AG04449 (cell line): ENCODE results near the gene PRKCE.
A peak's percentile ranks its signal among the peaks of the same experiment; 100 is the strongest.

Experiments
- CTCF ChIA-PET: fragments of 350-600 bp; formaldehyde crosslinking; extraction: SDS; loops from one replicate; lab custom pipeline; 2021; ENCODE audit warnings: antibody characterized with exemption; lab: Yijun Ruan, JAX
- POLR2A ChIA-PET: fragments of 400-600, 350-600 bp; formaldehyde crosslinking; extraction: SDS; loops from one replicate; lab custom pipeline; 2020; ENCODE audit warnings: antibody characterized with exemption, inconsistent platforms; lab: Yijun Ruan, JAX
- DNase-seq: peaks from one replicate; pipeline ENCODE4 v3.0.0-alpha.2; 2010; ENCODE audit warnings: low read depth, low spot score
- H3K4me3 ChIP-seq: 2 replicates; pipeline ENCODE4 v1.5.1; 2011; ENCODE audit warnings: low read depth, mild to moderate bottlenecking, control low read depth, low read length
- TF ChIP-seq, protein P1 (sequence below): IDR thresholded peaks from one replicate; pipeline ENCODE4 v1.5.1; 2011; ENCODE audit warnings: mild to moderate bottlenecking, moderate library complexity, low read length, control low read depth, inconsistent platforms; ENCODE audit not compliant: insufficient read depth; ENCODE audit errors: missing control alignments

The PRKCE gene

DNA sequence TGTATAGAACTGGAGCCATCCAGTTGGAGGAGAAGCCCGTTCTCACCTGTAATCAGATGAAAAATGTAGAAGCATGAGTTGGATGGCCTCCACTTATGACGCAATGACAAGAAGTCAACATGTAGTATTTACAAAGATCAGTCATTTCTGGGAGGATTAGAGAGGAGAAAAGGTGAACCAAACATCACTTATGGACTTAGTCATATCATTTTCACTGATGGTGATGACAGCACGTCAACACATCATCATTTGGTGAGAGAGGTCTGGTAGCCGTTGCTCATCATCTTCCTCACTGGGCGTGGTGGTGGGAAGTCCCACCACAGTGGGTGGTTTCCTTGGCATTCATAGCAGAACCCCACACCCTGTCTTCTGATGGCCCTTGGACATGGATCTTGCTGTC is 381.5 kb downstream of the PRKCE start:
- no peak overlapping the region for H3K4me3 ChIP-seq
- TF ChIP-seq, protein P1, sequence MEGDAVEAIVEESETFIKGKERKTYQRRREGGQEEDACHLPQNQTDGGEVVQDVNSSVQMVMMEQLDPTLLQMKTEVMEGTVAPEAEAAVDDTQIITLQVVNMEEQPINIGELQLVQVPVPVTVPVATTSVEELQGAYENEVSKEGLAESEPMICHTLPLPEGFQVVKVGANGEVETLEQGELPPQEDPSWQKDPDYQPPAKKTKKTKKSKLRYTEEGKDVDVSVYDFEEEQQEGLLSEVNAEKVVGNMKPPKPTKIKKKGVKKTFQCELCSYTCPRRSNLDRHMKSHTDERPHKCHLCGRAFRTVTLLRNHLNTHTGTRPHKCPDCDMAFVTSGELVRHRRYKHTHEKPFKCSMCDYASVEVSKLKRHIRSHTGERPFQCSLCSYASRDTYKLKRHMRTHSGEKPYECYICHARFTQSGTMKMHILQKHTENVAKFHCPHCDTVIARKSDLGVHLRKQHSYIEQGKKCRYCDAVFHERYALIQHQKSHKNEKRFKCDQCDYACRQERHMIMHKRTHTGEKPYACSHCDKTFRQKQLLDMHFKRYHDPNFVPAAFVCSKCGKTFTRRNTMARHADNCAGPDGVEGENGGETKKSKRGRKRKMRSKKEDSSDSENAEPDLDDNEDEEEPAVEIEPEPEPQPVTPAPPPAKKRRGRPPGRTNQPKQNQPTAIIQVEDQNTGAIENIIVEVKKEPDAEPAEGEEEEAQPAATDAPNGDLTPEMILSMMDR, result no peak
- DNase-seq, result no peak
- POLR2A ChIA-PET, result no interaction called here
- CTCF ChIA-PET, result interaction anchor here (1.1 to 1.3 kb wide), 2 partner anchors 11 to 40 kb away, joined by 4 to 5 read pairs; no protein-coding TSS in a partner anchor

DNA sequence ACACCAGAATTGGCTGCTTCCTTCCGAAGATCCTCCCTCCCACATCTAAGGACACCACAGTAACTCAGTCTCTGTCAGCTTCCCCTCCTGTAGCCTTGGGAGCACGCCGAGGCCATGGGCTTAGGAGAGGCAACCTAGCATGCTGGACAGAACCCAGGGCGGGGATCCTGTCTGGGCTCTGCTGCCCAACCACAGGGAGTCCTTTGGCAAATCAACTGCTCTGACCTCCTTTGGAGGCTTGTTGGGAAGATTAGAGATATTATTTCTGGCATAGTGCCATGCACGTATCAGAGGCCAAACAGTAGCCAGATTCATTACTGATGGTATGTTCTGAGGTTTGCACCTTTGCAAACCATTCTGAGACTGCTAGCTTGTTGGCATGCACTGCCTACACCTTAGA is 383.1 kb downstream of the PRKCE start:
- DNase-seq, result no peak
- ChIA-PET POLR2A (no interaction called here), CTCF (no interaction called here)
- H3K4me3 ChIP-seq, result no peak overlapping the region
- TF ChIP-seq, protein P1, result no peak

DNA sequence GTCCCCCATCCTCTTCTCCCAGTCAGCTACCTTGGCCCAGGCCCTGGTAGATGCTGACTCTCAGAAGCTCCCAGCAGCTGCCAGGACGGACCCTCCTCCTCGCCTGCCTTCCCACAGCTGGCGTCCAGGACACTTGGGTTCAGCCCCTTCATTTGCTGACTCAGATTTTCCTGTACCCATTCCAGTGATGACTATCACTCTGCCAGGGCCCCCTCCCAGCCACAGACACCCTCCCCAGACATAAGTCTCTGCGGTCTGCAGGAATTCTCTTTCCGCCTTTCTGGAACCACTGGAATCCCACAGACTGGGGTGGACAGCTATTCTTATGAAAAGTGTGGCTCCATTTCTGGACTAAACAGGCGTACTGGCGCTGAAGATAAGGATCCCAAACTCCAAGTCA is 385.5 kb downstream of the PRKCE start:
- TF ChIP-seq, protein P1, result no peak
- CTCF ChIA-PET, result interaction anchor here (0.9 to 2.1 kb wide), 9 partner anchors 8 to 329 kb away, joined by 3 to 7 read pairs (median 3); no protein-coding TSS in a partner anchor
- DNase-seq, result peak; percentile 89

DNA sequence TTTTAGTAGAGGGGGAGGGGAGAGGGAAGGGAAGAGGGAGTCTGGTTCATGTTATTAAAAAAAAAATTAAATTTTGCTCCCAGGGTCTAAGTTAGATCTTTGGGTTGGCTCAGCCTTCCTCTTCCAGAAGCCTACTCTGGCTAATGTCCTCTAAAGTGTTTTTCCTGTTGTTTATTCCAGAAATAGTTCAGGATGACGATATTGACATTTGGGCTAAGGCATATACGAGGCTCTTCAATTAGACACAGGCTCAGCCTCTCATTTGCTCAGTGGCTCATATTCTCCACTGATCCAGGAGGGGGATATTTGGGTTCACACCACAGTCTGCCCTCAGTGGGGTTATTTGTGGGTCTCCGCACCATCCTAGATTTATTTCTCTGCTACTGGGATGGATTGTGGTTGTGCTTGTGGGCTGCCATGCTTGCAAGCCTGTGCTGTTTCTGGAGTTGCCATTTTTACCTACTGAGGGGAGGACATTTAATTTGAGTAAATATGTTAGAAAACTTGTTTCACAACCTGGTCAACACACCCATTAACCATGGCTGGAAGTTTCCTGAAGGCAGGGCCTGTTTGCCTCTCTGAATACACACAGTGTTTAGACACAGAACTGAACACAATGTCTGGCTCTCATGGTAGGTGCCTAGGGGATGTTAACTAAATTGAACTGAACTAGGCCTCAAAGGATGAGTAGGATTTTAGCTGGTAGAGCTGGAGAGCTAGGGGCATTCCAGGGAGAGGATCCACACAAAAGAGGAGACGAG is 388.2 kb downstream of the PRKCE start:
- ChIA-PET CTCF (interaction anchor here (1.2 to 1.9 kb wide), 4 partner anchors 10 to 23 kb away, joined by 3 to 5 read pairs (median 4); no protein-coding TSS in a partner anchor), POLR2A (no interaction called here)
- H3K4me3 ChIP-seq, result no peak overlapping the region
- no peak for DNase-seq
- TF ChIP-seq, protein P1, result no peak

More for the DNA sequence above, 385.5 kb downstream of the PRKCE start:
- POLR2A ChIA-PET, result interaction anchor here (0.5 to 2.1 kb wide), 8 partner anchors 10 to 911 kb away, joined by 3 to 9 read pairs (median 3); partner anchors contain the start of gene EPAS1
- no peak overlapping the region for H3K4me3 ChIP-seq

DNA sequence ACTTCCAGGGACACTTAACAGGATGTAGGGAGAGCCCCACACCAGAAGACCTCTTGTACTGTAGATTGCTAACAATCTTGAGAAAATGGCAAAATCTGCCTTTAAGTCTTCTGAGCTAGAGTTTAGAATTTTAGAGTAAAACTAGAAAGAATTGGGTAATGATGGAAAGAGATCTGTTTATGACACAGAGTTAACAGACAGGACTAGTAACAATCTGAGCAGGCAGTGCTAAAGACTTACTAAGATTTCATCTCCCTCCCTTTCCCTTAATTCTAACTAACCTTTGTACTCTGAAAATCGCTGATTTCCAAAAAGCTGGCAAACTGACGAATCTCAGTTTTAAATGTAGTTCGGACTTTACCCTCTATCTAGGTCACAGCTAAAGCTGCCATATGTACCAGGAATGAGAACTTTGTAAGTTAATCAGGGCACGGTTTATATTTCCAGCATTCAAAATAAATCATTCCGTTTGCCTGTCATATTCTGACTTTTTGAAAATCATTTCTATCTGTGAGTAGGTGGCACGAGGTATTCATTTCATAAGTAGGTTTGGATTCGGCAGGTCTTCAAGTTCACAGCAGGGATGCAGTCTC is 389.2 kb downstream of the PRKCE start:
- TF ChIP-seq, protein P1, result no peak
- POLR2A ChIA-PET, result no interaction called here
- no peak for DNase-seq
- CTCF ChIA-PET, result interaction anchor here (1.2 to 1.9 kb wide), 5 partner anchors 11 to 325 kb away, joined by 3 to 5 read pairs (median 3); no protein-coding TSS in a partner anchor
- H3K4me3 ChIP-seq, result no peak overlapping the region

DNA sequence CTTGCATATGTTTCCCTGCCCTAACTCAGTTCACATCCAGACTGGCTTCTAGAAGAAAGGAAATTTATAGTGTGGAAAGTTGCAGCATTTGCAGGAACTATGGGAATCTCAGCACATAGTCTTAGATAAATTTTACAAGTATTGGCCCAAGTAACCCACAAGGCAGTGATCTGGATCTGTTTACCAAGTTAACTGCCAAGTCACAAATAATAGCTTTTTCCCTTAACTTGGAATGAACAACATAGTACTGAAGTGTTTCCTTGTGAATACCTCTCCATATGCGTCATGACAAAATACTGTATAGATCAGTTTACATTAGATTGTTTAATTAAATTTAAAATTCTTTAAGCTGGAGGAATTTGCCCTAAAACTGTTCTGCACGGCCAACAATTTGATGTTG is 390.0 kb downstream of the PRKCE start:
- TF ChIP-seq, protein P1, result no peak
- ChIA-PET CTCF (interaction anchor here (1.7 to 1.9 kb wide), 3 partner anchors 15 to 324 kb away, joined by 3 to 5 read pairs (median 5); no protein-coding TSS in a partner anchor), POLR2A (no interaction called here)
- no peak for DNase-seq
- no peak overlapping the region for H3K4me3 ChIP-seq
